ENCODE data around the gene IQGAP3.

The IQGAP3 gene

GRCh38 chr1:156495401-156496140, 76.8 kb downstream of the IQGAP3 start:
- no peak for DNase-seq

- no peak for DNase-seq
Observed at GRCh38 chr1:156494309-156494895, 78.0 kb downstream of the IQGAP3 start.

GRCh38 chr1:156493742-156494141, 78.6 kb downstream of the IQGAP3 start:
- DNase-seq = no peak

- DNase-seq = no peak
Observed at GRCh38 chr1:156493154-156493631, 79.2 kb downstream of the IQGAP3 start.

GRCh38 chr1:156492591-156493080, 79.7 kb downstream of the IQGAP3 start:
- peak; percentile 57 for DNase-seq

DNA sequence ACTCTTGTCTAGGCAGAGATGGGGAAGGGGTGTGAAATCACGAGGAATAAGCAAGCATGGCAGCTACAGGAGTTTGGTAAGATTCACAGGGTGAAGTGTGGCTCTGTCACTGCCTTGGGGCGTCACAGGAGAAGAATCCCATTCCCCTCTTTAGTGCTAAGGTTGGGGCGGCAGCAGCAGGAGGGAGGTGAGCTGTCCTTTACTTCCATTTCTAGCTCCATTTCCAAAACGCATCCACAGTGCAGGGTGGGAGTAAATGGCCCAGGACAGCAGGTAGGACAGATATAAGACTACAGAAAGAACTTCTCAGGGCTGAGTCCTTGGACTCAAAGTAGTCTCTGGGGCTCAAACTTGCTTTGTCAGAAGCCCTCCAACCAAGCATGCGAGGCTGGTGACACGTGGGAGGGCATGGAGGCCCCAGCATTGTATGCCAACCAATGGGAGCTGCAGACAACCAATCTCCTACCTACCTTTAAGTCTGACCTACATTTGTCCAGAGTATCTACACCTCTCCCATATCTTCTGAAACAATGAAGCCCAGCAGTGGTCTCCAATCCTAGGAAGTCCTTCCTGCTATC, 80.3 kb downstream of the IQGAP3 start:
- DNase-seq = no peak

- DNase-seq = no peak
Observed at GRCh38 chr1:156491151-156491949, 81.0 kb downstream of the IQGAP3 start.

- no peak for DNase-seq
Observed at GRCh38 chr1:156490401-156491032, 81.8 kb downstream of the IQGAP3 start.

DNA sequence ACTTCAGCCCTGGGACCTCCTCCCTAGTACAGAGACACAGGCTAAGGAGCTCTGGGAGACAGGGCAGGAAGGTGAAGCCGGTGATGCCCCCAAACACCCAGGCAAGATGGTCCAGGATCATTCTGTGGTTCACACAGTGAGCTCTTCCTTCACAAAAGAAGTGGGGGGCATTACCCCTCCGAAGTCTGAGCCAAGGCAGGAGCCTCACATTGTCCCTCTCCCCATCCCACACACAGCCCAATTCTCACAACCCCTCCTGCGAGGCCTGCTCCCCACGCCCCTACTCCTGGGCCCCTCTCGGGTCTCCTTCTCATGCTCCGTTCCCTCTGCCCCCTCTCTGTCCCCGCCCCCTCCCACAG, 82.5 kb downstream of the IQGAP3 start:
- DNase-seq = no peak

GRCh38 chr1:156489166-156489934, 83.0 kb downstream of the IQGAP3 start:
- DNase-seq = peak; percentile 99

DNA sequence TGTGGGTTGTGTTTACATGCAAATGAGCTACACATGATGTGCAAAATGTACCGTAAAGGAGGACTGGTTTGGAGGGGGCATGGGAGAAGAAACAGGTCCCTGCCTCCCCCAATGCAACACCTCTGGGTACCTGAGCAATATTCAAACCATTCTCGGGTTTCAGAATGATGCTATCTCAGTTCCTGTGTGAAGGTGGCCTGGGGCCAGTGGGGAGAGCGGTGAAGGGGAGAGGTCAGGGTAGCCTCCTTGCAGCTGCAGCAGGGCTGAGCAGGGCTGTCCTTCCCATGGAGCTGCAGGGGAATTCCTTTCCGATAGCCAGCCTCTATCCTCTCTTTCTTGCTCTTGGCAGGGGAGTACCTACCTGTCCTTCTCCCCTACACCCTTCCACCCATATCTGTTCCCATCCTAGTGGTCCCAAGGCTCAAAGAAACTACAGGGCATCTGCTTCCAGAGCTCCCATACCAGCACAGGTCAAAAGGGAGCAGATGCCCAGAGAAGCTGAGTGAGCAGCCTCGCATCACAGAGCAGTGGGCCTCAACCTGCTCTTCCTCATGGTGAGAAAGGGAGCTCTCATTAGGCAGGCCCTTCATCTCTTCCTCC, 83.7 kb downstream of the IQGAP3 start:
- no peak for DNase-seq

DNA sequence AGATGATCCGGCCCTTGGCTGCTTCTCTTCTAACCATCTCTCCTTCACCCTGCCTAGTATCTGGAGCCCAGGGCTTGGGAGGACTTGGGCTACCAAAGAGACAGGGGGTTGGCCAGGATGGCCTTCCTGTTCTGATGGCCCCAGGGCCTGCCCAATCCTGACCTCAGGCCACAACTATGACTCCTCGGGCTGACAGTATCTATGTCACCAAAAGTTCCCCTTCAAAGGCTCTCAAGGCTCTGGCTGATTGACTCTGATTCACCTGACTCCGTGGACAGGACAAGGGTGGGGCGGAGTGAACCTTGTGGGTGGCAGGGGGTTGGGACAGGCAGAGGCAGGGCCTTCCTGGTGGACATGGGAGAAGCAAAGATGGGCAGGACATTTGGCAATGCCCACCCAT, 84.5 kb downstream of the IQGAP3 start:
- DNase-seq = no peak

GRCh38 chr1:156486421-156487344, 85.7 kb downstream of the IQGAP3 start:
- no peak for DNase-seq

DNA sequence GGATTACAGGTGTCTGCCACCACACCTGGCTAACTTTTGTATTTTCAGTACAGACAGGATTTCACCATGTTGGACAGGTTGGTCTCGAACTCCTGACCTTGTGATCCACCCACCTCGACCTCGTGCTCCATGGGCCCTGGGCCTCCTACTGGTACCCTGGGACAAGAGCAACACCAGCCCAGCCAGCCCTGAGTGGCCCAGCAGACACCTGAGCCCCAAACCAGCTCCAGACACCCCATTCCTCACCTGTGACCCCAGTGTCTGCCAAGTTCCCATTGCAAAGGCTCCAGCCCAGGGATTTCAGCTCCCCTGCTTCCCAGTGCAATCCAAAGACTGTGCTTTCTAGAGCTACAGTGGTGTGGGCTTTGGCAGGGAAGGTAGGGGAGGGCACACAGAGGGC, 86.4 kb downstream of the IQGAP3 start:
- no peak for DNase-seq

- no peak for DNase-seq
Observed at GRCh38 chr1:156484480-156485058, 87.8 kb downstream of the IQGAP3 start.

GRCh38 chr1:156483397-156483796, 89.0 kb downstream of the IQGAP3 start:
- DNase-seq = no peak

DNA sequence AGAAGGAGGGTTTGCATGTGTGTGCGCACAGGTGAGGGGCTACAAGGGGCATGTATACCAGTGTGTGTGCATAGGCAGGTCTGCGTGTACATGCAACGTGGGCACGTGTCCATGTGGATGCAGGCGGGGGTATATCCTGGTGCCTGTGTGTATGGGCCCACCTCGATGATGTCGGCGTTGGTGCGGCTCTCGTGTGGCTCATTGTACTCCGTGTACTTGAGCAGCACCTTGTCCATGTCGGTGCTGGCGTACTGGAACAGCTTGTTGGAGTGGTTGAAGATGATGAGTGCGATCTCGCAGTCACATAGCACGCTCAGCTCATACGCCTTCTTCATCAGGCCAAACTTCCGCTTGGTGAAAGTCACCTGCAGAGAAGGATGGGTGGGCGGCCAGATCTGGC, 90.1 kb downstream of the IQGAP3 start:
- no peak for DNase-seq

DNA sequence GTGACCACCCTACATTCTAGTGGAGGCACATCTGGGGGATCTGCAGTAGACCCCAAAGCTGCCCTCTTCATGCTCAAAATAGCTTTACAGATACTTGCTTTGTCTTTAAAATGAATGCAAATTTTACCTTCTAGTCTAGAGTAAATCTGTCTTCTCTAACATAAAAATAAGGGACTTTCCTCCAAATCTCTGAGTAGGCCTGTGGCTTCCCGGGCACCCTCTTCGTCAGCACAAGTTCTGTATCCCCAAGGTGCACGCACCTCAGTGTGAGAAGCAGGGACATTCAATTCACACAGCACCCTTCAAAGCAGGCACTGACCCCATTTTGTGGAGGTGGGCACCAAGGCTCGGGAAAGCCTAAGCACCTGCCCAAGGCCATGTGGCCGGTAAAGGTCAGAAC, 90.8 kb downstream of the IQGAP3 start:
- DNase-seq = no peak

DNA sequence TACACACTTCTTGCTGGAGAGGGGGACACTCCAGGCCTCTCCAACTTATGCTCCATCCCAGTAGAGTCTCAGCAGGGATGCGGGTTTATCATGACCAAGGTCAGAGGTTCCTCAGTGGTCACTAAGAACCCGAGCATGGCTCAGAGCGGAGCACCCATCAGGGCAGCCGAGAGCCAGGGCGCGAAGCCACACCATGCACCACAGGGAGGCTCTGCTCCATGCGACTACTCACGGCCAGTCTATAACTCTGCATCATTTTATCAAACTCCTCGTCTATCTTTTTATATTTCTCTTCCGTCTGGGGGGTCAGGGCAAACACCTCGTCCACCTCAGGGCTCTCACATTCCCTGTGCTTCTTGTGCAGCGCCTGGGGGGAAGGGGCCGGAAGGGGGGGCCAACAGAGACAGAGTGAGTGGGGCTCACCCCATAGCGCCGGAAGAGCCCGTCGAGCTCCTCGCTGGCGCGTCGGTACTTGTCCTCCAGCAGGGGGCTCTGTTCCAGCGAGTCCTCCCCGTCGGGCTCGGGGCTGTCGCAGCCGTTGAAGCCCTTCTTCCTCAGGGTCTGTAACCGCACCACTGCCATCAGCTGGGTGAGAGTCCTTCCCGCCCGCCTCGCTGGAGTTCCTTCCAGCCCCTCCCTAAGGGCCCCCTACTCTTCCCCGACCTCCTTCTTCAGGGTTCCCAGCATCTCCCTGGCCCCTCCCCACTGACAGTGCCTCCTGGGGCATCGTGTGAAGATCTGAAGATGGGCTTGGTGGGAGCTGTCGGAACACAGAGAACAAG, 91.8 kb downstream of the IQGAP3 start:
- peak; percentile 62 for DNase-seq
